GM12878 (cell line): ENCODE data around the gene NPM1. TPM values are rescaled to one million over a fixed set of nuclear protein-coding genes. Genes with fewer than 3 reads are reported as not detected.

ENCODE experiments used
- ATAC-seq: fragments of 200-7000 bp; cut with Tn5 transposase; 3 replicates; pipeline ENCODE4 v1.9.1; 2020; ENCODE audit warnings: mild to moderate bottlenecking, moderate library complexity
- BruUV-seq: library from RNA; stranded (reverse); fragments of 400-500 nt; replicated peaks from 2 replicates; lab custom pipeline; 2021; lab: Mats Ljungman, UMichigan
- CTCF ChIA-PET: fragments of 300-600 bp; sonication (Branson Sonifier 250); formaldehyde crosslinking; extraction: SDS; loops from one replicate; lab custom pipeline; 2021; ENCODE audit warnings: inconsistent platforms; lab: Yijun Ruan, JAX
- POLR2A ChIA-PET: fragments of 350-600 bp; formaldehyde crosslinking; extraction: SDS; loops from one replicate; lab custom pipeline; 2021; ENCODE audit warnings: inconsistent platforms; lab: Charles Lee
- RAD21 ChIA-PET: fragments of 300-600 bp; sonication (Branson Sonifier 250); formaldehyde crosslinking; loops from one replicate; lab custom pipeline; 2023; ENCODE audit warnings: antibody characterized with exemption; ENCODE audit not compliant: unreplicated experiment; lab: Charles Lee
- SMC1A ChIA-PET: fragments of 300-600 bp; sonication (Branson Sonifier 250); formaldehyde crosslinking; loops from one replicate; lab custom pipeline; 2023; ENCODE audit not compliant: unreplicated experiment, uncharacterized antibody; lab: Charles Lee
- DNase-seq: peaks from one replicate; pipeline ENCODE4 v3.0.0-alpha.2; 2011; ENCODE audit warnings: low read depth, low spot score
- FAIRE-seq: peaks from 3 replicates; lab custom pipeline; 2011; peaks lifted over from hg19 to GRCh38; lab: Jason Lieb, UNC
- H2AFZ ChIP-seq: 2 replicates; pipeline ENCODE4 v1.6.0; 2011; ENCODE audit warnings: low read depth, low read length, control low read depth; ENCODE audit not compliant: control insufficient read depth
- H3K27ac ChIP-seq: 2 replicates; pipeline ENCODE4 v1.5.1; 2011; ENCODE audit warnings: control low read depth; ENCODE audit not compliant: control insufficient read depth, insufficient read depth
- H3K27me3 ChIP-seq, 2 experiments: replicated peaks in 1 of 2; 2 replicates each; pipeline versions ENCODE4 v1.6.0 to v1.6.1; 2011; ENCODE audit warnings: low read length in 1 of 2; ENCODE audit not compliant: control insufficient read depth in 2 of 2, insufficient read depth in 2 of 2
- H3K36me3 ChIP-seq, 2 experiments: 2 replicates each; pipeline ENCODE4 v1.5.1; 2011; ENCODE audit warnings: low read length in 1 of 2; ENCODE audit not compliant: control insufficient read depth in 2 of 2, insufficient read depth in 2 of 2
- H3K4me1 ChIP-seq: 2 replicates; pipeline ENCODE4 v1.6.1; 2011; ENCODE audit warnings: mild to moderate bottlenecking, low read length, moderate library complexity, mixed read lengths; ENCODE audit not compliant: control insufficient read depth, insufficient read depth
- H3K4me2 ChIP-seq: 2 replicates; pipeline ENCODE4 v1.6.0; 2011; ENCODE audit warnings: control low read depth; ENCODE audit not compliant: control insufficient read depth, insufficient read depth
- H3K4me3 ChIP-seq: fragments of 200-600 bp; sonication (generic); 2 replicates; pipeline ENCODE4 v1.5.1; 2016
- H3K79me2 ChIP-seq: 2 replicates; pipeline ENCODE4 v1.6.0; 2011; ENCODE audit warnings: low read length; ENCODE audit not compliant: control insufficient read depth, insufficient read depth
- H3K9ac ChIP-seq: 2 replicates; pipeline ENCODE4 v1.8.0; 2011; ENCODE audit warnings: low read length, control low read depth, mixed read lengths; ENCODE audit not compliant: control insufficient read depth, insufficient read depth
- H3K9me3 ChIP-seq: replicated peaks from 3 replicates; pipeline ENCODE4 v1.5.1; 2011; ENCODE audit warnings: mild to moderate bottlenecking, low read length; ENCODE audit not compliant: control insufficient read depth, insufficient read depth
- H4K20me1 ChIP-seq: 2 replicates; pipeline ENCODE4 v1.6.0; 2011; ENCODE audit not compliant: control insufficient read depth, insufficient read depth
- E2F8 ChIP-seq: fragments of 450-650 bp; IDR thresholded peaks from 2 replicates; pipeline ENCODE4 v1.6.1; 2018; ENCODE audit warnings: mild to moderate bottlenecking, low read depth, moderate library complexity; ENCODE audit not compliant: partially characterized antibody
- ETV6 ChIP-seq, 2 experiments: fragments of 450-650 bp in 1 of 2; IDR thresholded peaks in 1 of 2; conservative IDR thresholded peaks in 1 of 2; 2 replicates each; pipeline ENCODE4 v1.6.1; 2014; ENCODE audit warnings: antibody characterized with exemption in 1 of 2, borderline replicate concordance in 1 of 2, low read depth in 1 of 2, mild to moderate bottlenecking in 1 of 2, moderate library complexity in 1 of 2
- NKRF ChIP-seq: fragments of 450-650 bp; conservative IDR thresholded peaks from 2 replicates; pipeline ENCODE4 v1.6.1; 2017; ENCODE audit warnings: mild to moderate bottlenecking, moderate library complexity
- ZNF687 ChIP-seq: fragments of 450-650 bp; IDR thresholded peaks from 2 replicates; pipeline ENCODE4 v1.6.1; 2017; ENCODE audit warnings: mild to moderate bottlenecking, moderate library complexity
- WGBS: methylation state at CpG from one replicate; pipeline ENCODE4 v1.1.6; 2016; ENCODE audit warnings: low lambda C conversion rate; ENCODE audit not compliant: insufficient replicate concordance, insufficient coverage; ENCODE audit errors: missing lambda C conversion rate; 5-methylcytosine and 5-hydroxymethylcytosine counted together
- in situ Hi-C: fragments of 300-500 bp; cut with MboI; formaldehyde crosslinking; loops from 9 replicates; pipeline ENCODE4 v1.14.3; 2018; ENCODE audit warnings: mixed read lengths
- intact Hi-C: fragments of 100-400 bp; cut with micrococcal nuclease; formaldehyde crosslinking; loops from one replicate; pipeline ENCODE4 v1.14.2; 2022; ENCODE audit not compliant: unreplicated experiment
- polyA plus RNA-seq, 11 experiments: library from polyadenylated mRNA; depleted of rRNA in 4 of 11; unstranded in 6 of 11; stranded (reverse) in 5 of 11; fragments of >200 nt; fragmentation: Nextera tagmentation in 4 of 11; fragmentation: Illumina TruSeq in 1 of 11; extraction: Ambion mirVana in 4 of 11; extraction: Trizol in 1 of 11; gene quantifications; 1 replicate in 1 of 11; 2 replicates in 10 of 11; pipeline versions ENCODE4 v1.2.1 to v1.2.3, GENCODE V29; 2011 to 2016; ENCODE audit warnings: inconsistent platforms in 2 of 11, missing spikeins in 2 of 11, low read depth in 1 of 11
- total RNA-seq, 4 experiments: library from RNA; depleted of rRNA in 3 of 4; stranded (reverse); fragments of >200 nt in 3 of 4; fragmentation: Illumina TruSeq in 1 of 4; extraction: Trizol in 1 of 4; gene quantifications; 2 replicates each; pipeline versions ENCODE4 v1.2.1 to v1.2.3, GENCODE V29; 2013 to 2021

Gene NPM1
- total and polyA plus RNA-seq, 10 of the 15 experiments (the other 5 are each of a cell fraction or from before 2014, with no cell fraction given): 1,843 to 5,466 (median 2,866) TPM

- Histone ChIP-seq H2AFZ (peak overlapping the region; percentile 98), H3K4me2 (peak overlapping the region; percentile 85), H3K27me3 (no peaks in the 10 kb centered on the region), H3K4me1 (peaks cover under 1% of the 10 kb centered on the region), H3K4me3 (peak overlapping the region; percentile 86), H3K9me3 (no peaks in the 10 kb centered on the region), H3K9ac (peak overlapping the region; percentile 91), H3K36me3 (peaks cover 4 to 5% of the 10 kb centered on the region in 2 experiments; a peak in 3 of 4 replicates), H4K20me1 (peaks cover 16% of the 10 kb centered on the region; the same call in 1 of the 2 replicates), H3K79me2 (peaks cover 45% of the 10 kb centered on the region), H3K27ac (peak overlapping the region; percentile 86)
- RAD21 ChIA-PET: interaction anchor here (1.3 kb wide), 1 partner anchor 10 kb away, joined by 3 read pairs; no protein-coding TSS in a partner anchor
- POLR2A ChIA-PET: interaction anchor here (0.9 to 1.5 kb wide), 3 partner anchors 8 to 12 kb away, joined by 3 to 5 read pairs (median 4); no protein-coding TSS in a partner anchor
- in situ Hi-C loops (no loop called here), intact Hi-C loops (no loop called here)
- FAIRE-seq: no peak
- CTCF ChIA-PET: interaction anchor here (1.5 kb wide), 1 partner anchor 18 kb away, joined by 5 read pairs; no protein-coding TSS in a partner anchor
- SMC1A ChIA-PET: interaction anchor here (0.6 to 1.6 kb wide), 3 partner anchors 35 to 618 kb away, joined by 3 to 5 read pairs (median 3); no protein-coding TSS in a partner anchor
- no peak for ATAC-seq
- TSS peak; percentile 100 for BruUV-seq
- TF ChIP-seq ZNF687 (0 out of 2 replicates have a peak, but pooled peaks have one; percentile 15), E2F8 (no peak), ETV6 (conservative IDR thresholded peaks at IDR 0.05 in 1 of 2, IDR thresholded peaks at IDR 0.05 in 1 of 2; ENCODE audit: borderline replicate concordance in 1 of 2, low read depth in 1 of 2) (0 out of 4 replicates have a peak, but pooled peaks of 1 of the 2 experiments have one; percentile 36), NKRF (0 out of 2 replicates have a peak, but pooled peaks have one; percentile 38)
- 4% methylated on average over 20 of the region's 20 CpGs for WGBS
- DNase-seq: no peak
Observed at GRCh38 chr5:171386861-171387344, 746 bp upstream of the NPM1 start.
